NT2/D1 (cell line): ENCODE results near the gene SNTG2.

Experiments used
- SUZ12 ChIP-seq: IDR thresholded peaks from 2 replicates; pipeline ENCODE4 v1.6.1; 2011; ENCODE audit not compliant: insufficient read length, insufficient read depth; ENCODE audit errors: extremely low read depth
- YY1 ChIP-seq: IDR thresholded peaks from 2 replicates; pipeline ENCODE4 v1.6.1; 2011; ENCODE audit not compliant: insufficient read length, insufficient read depth

DNA sequence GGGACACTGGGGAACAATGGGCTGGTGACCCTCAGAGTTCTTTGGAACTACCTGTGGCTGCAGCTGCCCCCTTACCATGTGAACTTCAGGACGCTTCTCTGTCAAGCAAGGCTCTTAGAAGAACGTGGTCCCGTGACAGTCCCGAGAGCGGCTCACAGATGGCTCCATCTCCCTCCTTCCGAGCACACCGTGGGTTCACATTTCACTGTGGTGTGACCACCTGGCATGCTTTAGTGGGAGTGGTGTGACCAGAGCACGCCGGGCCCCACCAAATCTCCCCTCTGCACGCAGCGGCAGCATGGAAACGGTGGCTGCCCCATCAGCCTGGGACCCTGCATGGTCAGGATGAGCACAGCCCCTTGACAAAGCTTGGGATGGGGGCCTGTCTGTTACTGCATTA, 452.9 kb downstream of the SNTG2 start:
- no peak for TF ChIP-seq YY1
- no peak for TF ChIP-seq SUZ12
